ENCODE data around the gene NDUFS8. TPM values are rescaled to one million over a fixed set of nuclear protein-coding genes. Genes with fewer than 3 reads are reported as not detected.

NDUFS8 gene
- total and polyA plus RNA-seq, 2 of the 13 experiments (the other 11 are each of a cell fraction or from before 2014, with no cell fraction given): 96.7 to 158 TPM

- 94% methylated on average over 15 of the region's 15 CpGs for WGBS (ENCODE audit: low lambda C conversion rate)
- H3K27ac ChIP-seq (ENCODE audit: extremely low read length, insufficient read depth, low read length): no peak overlapping the region
- ChIA-PET POLR2A (interaction anchor here (1.1 to 2.8 kb wide), 7 partner anchors 9 to 42 kb away, joined by 3 to 11 read pairs (median 6); partner anchors contain the start of genes ALDH3B1 and TCIRG1), CTCF (ENCODE audit: low intra/inter-chr PET ratio, low total read pairs) (no interaction called here)
- H3K9ac ChIP-seq (ENCODE audit: insufficient read depth, low read depth, low read length): no peak overlapping the region
- H4K20me1 ChIP-seq (ENCODE audit: insufficient read depth, low read length): peaks cover 5% of the 10 kb centered on the region; the same call in 1 of the 2 replicates
- in situ Hi-C loops (cut with HindIII; ENCODE audit: extremely low pct_ligation_motif_present, low pct_unique_long_range_greater_than_20kb): no loop called here
- FAIRE-seq (no peak), DNase-seq (ENCODE audit: low spot score) (no peak), ATAC-seq (no peak; the same call in none of the 3 replicates)
- H3K27me3 ChIP-seq (ENCODE audit: control insufficient read depth in 1 of 2, insufficient read depth in 2 of 2, low read length in 2 of 2): no peaks in the 10 kb centered on the region
- H3K4me3 ChIP-seq (replicated peaks in 1 of 3; ENCODE audit: insufficient read depth in 1 of 3, low read depth in 2 of 3, low read length in 3 of 3): no peak overlapping the region
- no TSS peak for BruUV-seq (replicated peaks)
- H3K4me2 ChIP-seq (ENCODE audit: low read depth, low read length): no peak overlapping the region
- H2AFZ ChIP-seq (ENCODE audit: low read length): no peak overlapping the region
- intact Hi-C loops (cut with micrococcal nuclease; ENCODE audit: unreplicated experiment): no loop called here
- H3K4me1 ChIP-seq (ENCODE audit: insufficient read depth, low read length): no peaks in the 10 kb centered on the region
- H3K79me2 ChIP-seq (ENCODE audit: insufficient read depth, low read length): no peaks in the 10 kb centered on the region
- peaks cover 18 to 28% of the 10 kb centered on the region in 2 experiments for H3K36me3 ChIP-seq (replicated peaks in 1 of 2; ENCODE audit: control insufficient read depth in 1 of 2, insufficient read depth in 2 of 2, low read length in 2 of 2)
- H3K9me3 ChIP-seq (ENCODE audit: low read length): no peaks in the 10 kb centered on the region
- TF ChIP-seq ZFP91 (CRISPR knock-in tag; IDR thresholded peaks at IDR 0.05; ENCODE audit: borderline replicate concordance): no peak
- no peak for TF ChIP-seq SRSF1 (optimal IDR thresholded peaks at IDR 0.05; ENCODE audit: low read depth, low read length)
- TF ChIP-seq AKAP8 (CRISPR knock-in tag; IDR thresholded peaks at IDR 0.05): peak; percentile 82
- no peak for TF ChIP-seq ZBTB44 (CRISPR knock-in tag; IDR thresholded peaks at IDR 0.05)
- no peak for TF ChIP-seq ZNF784 (CRISPR knock-in tag; IDR thresholded peaks at IDR 0.05; ENCODE audit: borderline replicate concordance)
- TF ChIP-seq NONO (IDR thresholded peaks at IDR 0.05): no peak
- 0 out of 2 replicates have a peak, but pooled peaks have one; percentile 24 for TF ChIP-seq NONO (CRISPR knock-in tag; conservative IDR thresholded peaks at IDR 0.05)
- no peak for TF ChIP-seq SIX4 (CRISPR knock-in tag; IDR thresholded peaks at IDR 0.05)
- TF ChIP-seq ZNF251 (CRISPR knock-in tag; IDR thresholded peaks at IDR 0.05): no peak
- TF ChIP-seq BCL6 (CRISPR knock-in tag; IDR thresholded peaks at IDR 0.05): no peak
- TF ChIP-seq NR2F1 (CRISPR knock-in tag; IDR thresholded peaks at IDR 0.05): no peak
- no peak for TF ChIP-seq NR2F2 (IDR thresholded peaks at IDR 0.05; ENCODE audit: borderline replicate concordance, low read depth)
- no peak for TF ChIP-seq ZNF547 (CRISPR knock-in tag; IDR thresholded peaks at IDR 0.05)
- TF ChIP-seq HDAC2 (CRISPR knock-in tag; IDR thresholded peaks at IDR 0.05): no peak
- no peak for TF ChIP-seq ONECUT2 (CRISPR knock-in tag; IDR thresholded peaks at IDR 0.05)
- no peak for TF ChIP-seq ATF2 (CRISPR knock-in tag; IDR thresholded peaks at IDR 0.05)
- TF ChIP-seq GTF2F1 (IDR thresholded peaks at IDR 0.05; ENCODE audit: low read length): no peak
- TF ChIP-seq AGO2 (optimal IDR thresholded peaks at IDR 0.05; ENCODE audit: low read depth, low read length): peak; percentile 80
- no peak for TF ChIP-seq SMARCE1 (IDR thresholded peaks at IDR 0.05; ENCODE audit: borderline replicate concordance)
Measured at GRCh38 chr11:68052137-68052873, 21.8 kb downstream of the NDUFS8 start.
